Gastroesophageal sphincter (tissue), 4 donors: Measurements from ENCODE around the gene PKD2. TPM values are rescaled to one million over a fixed set of nuclear protein-coding genes. Genes with fewer than 3 reads are reported as not detected.

ENCODE experiments used
- ATAC-seq: fragments of 150-250 bp; one replicate; pipeline ENCODE4 v1.9.1; 2016; ENCODE audit warnings: mild to moderate bottlenecking, moderate library complexity
- H3K27ac ChIP-seq, 4 donors: fragments of 200-600 bp; sonication (generic) in 3 of 4; 1 replicate in 3 of 4; 2 replicates in 1 of 4; pipeline ENCODE4 v1.5.1; 2016 to 2019
- H3K27me3 ChIP-seq: fragments of 200-600 bp; sonication (generic); one replicate; pipeline ENCODE4 v1.5.1; 2019
- H3K36me3 ChIP-seq, 2 donors: fragments of 200-600 bp; sonication (generic); one replicate each; pipeline ENCODE4 v1.5.1; 2019; ENCODE audit warnings: control low read depth in 1 of 2
- H3K4me1 ChIP-seq, 3 donors: fragments of 200-600 bp; sonication (generic); 1 replicate in 2 of 3; 2 replicates in 1 of 3; pipeline ENCODE4 v1.5.1; 2016 to 2019; ENCODE audit warnings: control low read depth in 2 of 3
- H3K4me3 ChIP-seq, 2 donors: fragments of 200-600 bp; sonication (generic); one replicate each; pipeline ENCODE4 v1.5.1; 2019; ENCODE audit warnings: mild to moderate bottlenecking in 1 of 2, moderate library complexity in 1 of 2
- H3K9me3 ChIP-seq, 3 donors: fragments of 200-600 bp; sonication (generic); one replicate each; pipeline ENCODE4 v1.5.1; 2017 to 2019; ENCODE audit warnings: control low read depth in 2 of 3
- CTCF ChIP-seq, 4 experiments: fragments of 200-600 bp in 2 of 4; fragments of 450-650 bp in 2 of 4; sonication (generic) in 1 of 4; IDR thresholded peaks; one replicate each; pipeline ENCODE4 v1.5.1; 2017 to 2019; ENCODE audit warnings: antibody characterized with exemption in 4 of 4, mild to moderate bottlenecking in 2 of 4, moderate library complexity in 2 of 4
- EP300 ChIP-seq: sonication (generic); formaldehyde crosslinking; IDR thresholded peaks from one replicate; pipeline ENCODE4 v1.6.1; 2017; ENCODE audit warnings: antibody characterized with exemption, mild to moderate bottlenecking
- POLR2A ChIP-seq, 2 donors: fragments of 450-650 bp; IDR thresholded peaks; one replicate each; pipeline ENCODE4 v1.6.1; 2017; ENCODE audit warnings: antibody characterized with exemption in 2 of 2, mild to moderate bottlenecking in 2 of 2, moderate library complexity in 1 of 2
- POLR2AphosphoS5 ChIP-seq: sonication (generic); formaldehyde crosslinking; IDR thresholded peaks from one replicate; pipeline ENCODE4 v1.6.1; 2017; ENCODE audit warnings: antibody characterized with exemption
- WGBS, 2 donors: methylation state at CpG; one replicate each; pipeline ENCODE4 v1.1.5; 2018; ENCODE audit warnings: low coverage in 1 of 2; 5-methylcytosine and 5-hydroxymethylcytosine counted together
- total RNA-seq, 4 donors: library from RNA; depleted of rRNA; stranded (reverse); fragments of >200 nt; gene quantifications; one replicate each; pipeline ENCODE4 v1.1.0, GENCODE V29; 2016

The PKD2 gene
- total RNA-seq, 4 donors from 2014 or later, result 84.5 to 125 (median 117) TPM

- Histone ChIP-seq H3K36me3 (no peaks in the 10 kb centered on the region), H3K27ac (no peak overlapping the region), H3K4me1 (no peaks in the 10 kb centered on the region), H3K4me3 (no peak overlapping the region), H3K9me3 (no peaks in the 10 kb centered on the region), H3K27me3 (no peaks in the 10 kb centered on the region)
- ATAC-seq, result no peak
- 47 to 80% methylated on average over 2 of the region's 2 CpGs for WGBS, 2 donors
- no peak for TF ChIP-seq POLR2A (IDR thresholded peaks at IDR 0.05)
Measured at GRCh38 chr4:88097301-88097700, 89.9 kb downstream of the PKD2 start.

- no peaks in the 10 kb centered on the region for H3K36me3 ChIP-seq
- no peak overlapping the region for H3K27ac ChIP-seq
- TF ChIP-seq POLR2A (IDR thresholded peaks at IDR 0.05), result no peak
- TF ChIP-seq EP300, result no peak
- TF ChIP-seq POLR2AphosphoS5, result no peak
- no peak for TF ChIP-seq CTCF (IDR thresholded peaks at IDR 0.05)
- 83 to 85% methylated on average over 2 to 3 of the region's 3 CpGs for WGBS, 2 donors
- no peak for ATAC-seq
- no peaks in the 10 kb centered on the region for H3K4me1 ChIP-seq
- H3K27me3 ChIP-seq, result no peaks in the 10 kb centered on the region
- no peak overlapping the region for H3K4me3 ChIP-seq
- H3K9me3 ChIP-seq, result no peaks in the 10 kb centered on the region
Measured at GRCh38 chr4:88097781-88098180, 90.3 kb downstream of the PKD2 start.

- H3K36me3 ChIP-seq, result no peaks in the 10 kb centered on the region
- no peak overlapping the region for H3K4me3 ChIP-seq
- no peak overlapping the region for H3K27ac ChIP-seq
- no peak for ATAC-seq
- TF ChIP-seq EP300, result no peak
- no peak for TF ChIP-seq POLR2A (IDR thresholded peaks at IDR 0.05)
- no peak for TF ChIP-seq CTCF (IDR thresholded peaks at IDR 0.05)
- no peak for TF ChIP-seq POLR2AphosphoS5
- H3K27me3 ChIP-seq, result no peaks in the 10 kb centered on the region
- WGBS, 2 donors, result 75 to 92% methylated on average over 3 to 4 of the region's 4 CpGs
- no peaks in the 10 kb centered on the region for H3K4me1 ChIP-seq
- no peaks in the 10 kb centered on the region for H3K9me3 ChIP-seq
Measured at GRCh38 chr4:88098993-88099752, 91.7 kb downstream of the PKD2 start.

- ATAC-seq, result peak; percentile 62
Measured at GRCh38 chr4:88101165-88101564, 93.7 kb downstream of the PKD2 start.

GRCh38 chr4:88102026-88102425 lies 94.6 kb downstream of the PKD2 start:
- Histone ChIP-seq H3K4me3 (no peak overlapping the region), H3K27me3 (no peaks in the 10 kb centered on the region), H3K9me3 (no peaks in the 10 kb centered on the region), H3K36me3 (no peaks in the 10 kb centered on the region), H3K27ac (no peak overlapping the region), H3K4me1 (no peaks in the 10 kb centered on the region)
- WGBS, 2 donors, result 83 to 94% methylated on average over 7 of the region's 7 CpGs
- no peak for ATAC-seq
- TF ChIP-seq POLR2AphosphoS5 (no peak), EP300 (no peak), CTCF (IDR thresholded peaks at IDR 0.05) (no peak), POLR2A (IDR thresholded peaks at IDR 0.05) (no peak)

More at GRCh38 chr4:88101165-88101564, 93.7 kb downstream of the PKD2 start:
- no peaks in the 10 kb centered on the region for H3K4me1 ChIP-seq
- no peak overlapping the region for H3K27ac ChIP-seq
- H3K36me3 ChIP-seq, result no peaks in the 10 kb centered on the region
- H3K4me3 ChIP-seq, result no peak overlapping the region
- WGBS, 2 donors, result 73 to 89% methylated on average over 3 to 5 of the region's 6 CpGs
- no peaks in the 10 kb centered on the region for H3K27me3 ChIP-seq
- no peaks in the 10 kb centered on the region for H3K9me3 ChIP-seq
- TF ChIP-seq POLR2A (IDR thresholded peaks at IDR 0.05) (no peak), EP300 (no peak), POLR2AphosphoS5 (no peak), CTCF (IDR thresholded peaks at IDR 0.05) (no peak)
